HG03378 (cell line): ENCODE measurements around the gene IL31.
"Not testable (repeated sequence)": the region's sequence is repeated elsewhere in the genome, so short reads cannot be mapped to it uniquely, and the experiment has no call there.

Experiments
- ATAC-seq: cut with Tn5 transposase; IDR thresholded peaks from one replicate; pipeline ENCODE4 v1.9.1; 2021; ENCODE audit warnings: mild to moderate bottlenecking, moderate library complexity; ENCODE audit not compliant: unreplicated experiment

Gene IL31

GRCh38 chr12:122174155-122174845, at the start of gene IL31:
Gene IL31 (minus strand): TSS chr12:122174221. CDS start chr12:122174172, 49 bp downstream.
- ATAC-seq = no peak

- no peak for ATAC-seq
Observed at GRCh38 chr12:122216445-122216844, 42.4 kb upstream of the IL31 start.

GRCh38 chr12:122215771-122216170, 41.8 kb upstream of the IL31 start:
- ATAC-seq = no peak

- ATAC-seq = no peak
Observed at GRCh38 chr12:122208073-122208820, 34.2 kb upstream of the IL31 start.

- no peak for ATAC-seq
Observed at GRCh38 chr12:122207391-122207790, 33.4 kb upstream of the IL31 start.

- ATAC-seq = no peak
Observed at GRCh38 chr12:122206976-122207375, 33.0 kb upstream of the IL31 start.

- ATAC-seq = no peak
Observed at GRCh38 chr12:122206111-122206881, 32.3 kb upstream of the IL31 start.

GRCh38 chr12:122205053-122205925, 31.3 kb upstream of the IL31 start:
- ATAC-seq = no peak

GRCh38 chr12:122204167-122205052, 30.4 kb upstream of the IL31 start:
- ATAC-seq = no peak

GRCh38 chr12:122203301-122204166, 29.5 kb upstream of the IL31 start, which contains the start of gene B3GNT4:
Gene B3GNT4 (plus strand): TSS chr12:122203709. CDS start chr12:122204619, 910 bp downstream.
- no peak for ATAC-seq

- not testable (repeated sequence) for ATAC-seq
Observed at GRCh38 chr12:122202811-122203210, 28.8 kb upstream of the IL31 start.

GRCh38 chr12:122202017-122202416, 28.0 kb upstream of the IL31 start:
- ATAC-seq = no peak

GRCh38 chr12:122201381-122201780, 27.4 kb upstream of the IL31 start:
- ATAC-seq = no peak

- ATAC-seq = no peak
Observed at GRCh38 chr12:122200541-122201175, 26.6 kb upstream of the IL31 start.

GRCh38 chr12:122199484-122200355, 25.7 kb upstream of the IL31 start:
- ATAC-seq = no peak

GRCh38 chr12:122197612-122197966, 23.6 kb upstream of the IL31 start:
- no peak for ATAC-seq

GRCh38 chr12:122195405-122195804, 21.4 kb upstream of the IL31 start:
- no peak for ATAC-seq
